ENCODE data around the gene MTG2.

GRCh38 chr20:62246431-62246830 lies 63.6 kb downstream of the MTG2 start:
- TF ChIP-seq REST (IDR thresholded peaks at IDR 0.05; ENCODE audit: borderline replicate concordance) = no peak
- no peak for TF ChIP-seq MXI1 (conservative IDR thresholded peaks at IDR 0.05; ENCODE audit: poor library complexity, severe bottlenecking)
- no peak for TF ChIP-seq CTCF (IDR thresholded peaks at IDR 0.05; ENCODE audit: poor library complexity, severe bottlenecking)
- TF ChIP-seq EP300 (conservative IDR thresholded peaks at IDR 0.05; ENCODE audit: poor library complexity, severe bottlenecking) = no peak
- TF ChIP-seq POLR2AphosphoS5 (IDR thresholded peaks at IDR 0.05) = no peak
- no peak for TF ChIP-seq SMC3 (conservative IDR thresholded peaks at IDR 0.05; ENCODE audit: poor library complexity)
- TF ChIP-seq EZH2 (IDR thresholded peaks at IDR 0.05; ENCODE audit: borderline replicate concordance, insufficient read depth, low read length, poor library complexity, severe bottlenecking) = no peak
- no peak for TF ChIP-seq TAF1 (IDR thresholded peaks at IDR 0.05; ENCODE audit: low read depth)
- no peak for TF ChIP-seq RAD21 (conservative IDR thresholded peaks at IDR 0.05)

Measured in neural cell (in vitro differentiated cells).